PC-3 (cell line): ENCODE results near the gene SAMD10. TPM values are rescaled to one million over a fixed set of nuclear protein-coding genes. Genes with fewer than 3 reads are reported as not detected.
A peak's percentile ranks its signal among the peaks of the same experiment; 100 is the strongest.

Experiments used
- ATAC-seq: fragments of 200-7000 bp; cut with Tn5 transposase; 2 replicates; pipeline ENCODE4 v1.9.1; 2020; ENCODE audit warnings: mild to moderate bottlenecking, moderate library complexity
- BruUV-seq: library from RNA; stranded (reverse); fragments of 400-500 nt; replicated peaks from 2 replicates; lab custom pipeline; 2021; lab: Mats Ljungman, UMichigan
- CTCF ChIA-PET: fragments of 300-600 bp; sonication (Branson Sonifier 250); formaldehyde crosslinking; loops from one replicate; lab custom pipeline; 2022; ENCODE audit warnings: antibody characterized with exemption; lab: Charles Lee
- POLR2A ChIA-PET: fragments of 300-600 bp; sonication (Branson Sonifier 250); formaldehyde crosslinking; loops from one replicate; lab custom pipeline; 2022; ENCODE audit warnings: antibody characterized with exemption; ENCODE audit not compliant: unreplicated experiment; lab: Charles Lee
- DNase-seq: peaks from one replicate; pipeline ENCODE4 v3.0.0-alpha.2; 2015
- H2AFZ ChIP-seq: fragments of 300-600 bp; sonication (generic); 2 replicates; pipeline ENCODE4 v1.6.0; 2016; ENCODE audit warnings: antibody characterized with exemption, low read length
- H3F3A ChIP-seq: fragments of 300-600 bp; sonication (generic); one replicate; pipeline ENCODE4 v1.6.0; 2017; ENCODE audit warnings: antibody characterized with exemption, low read length, control low read depth, mild to moderate bottlenecking; ENCODE audit not compliant: unreplicated experiment
- H3K27ac ChIP-seq: fragments of 300-600 bp; sonication (generic); 2 replicates; pipeline ENCODE4 v1.5.1; 2016; ENCODE audit warnings: mild to moderate bottlenecking, low read length
- H3K27me3 ChIP-seq: fragments of 300-600 bp; sonication (generic); 2 replicates; pipeline ENCODE4 v1.6.1; 2016; ENCODE audit warnings: low read length, mixed read lengths
- H3K36me3 ChIP-seq: fragments of 300-600 bp; sonication (generic); 2 replicates; pipeline ENCODE4 v1.6.1; 2016; ENCODE audit warnings: low read depth, mixed run types, low read length, mixed read lengths
- H3K4me1 ChIP-seq: fragments of 300-600 bp; sonication (generic); 2 replicates; pipeline ENCODE4 v1.5.1; 2016; ENCODE audit warnings: low read length; ENCODE audit not compliant: insufficient read depth
- H3K4me2 ChIP-seq: fragments of 300-600 bp; sonication (generic); 2 replicates; pipeline ENCODE4 v1.6.0; 2016; ENCODE audit warnings: low read length
- H3K4me3 ChIP-seq: fragments of 300-600 bp; sonication (generic); 2 replicates; pipeline ENCODE4 v1.5.1; 2016; ENCODE audit warnings: mild to moderate bottlenecking, low read length, mixed read lengths
- H3K79me2 ChIP-seq: fragments of 300-600 bp; sonication (generic); 2 replicates; pipeline ENCODE4 v1.6.1; 2017; ENCODE audit warnings: low read length, mixed read lengths
- H3K9ac ChIP-seq: fragments of 300-600 bp; sonication (generic); 2 replicates; pipeline ENCODE4 v1.6.0; 2016; ENCODE audit warnings: mild to moderate bottlenecking, low read length
- H3K9me2 ChIP-seq: fragments of 300-600 bp; sonication (generic); replicated peaks from 2 replicates; pipeline ENCODE4 v1.6.1; 2016; ENCODE audit warnings: mixed run types, low read length, mixed read lengths
- H3K9me3 ChIP-seq: fragments of 300-600 bp; sonication (generic); 2 replicates; pipeline ENCODE4 v1.6.1; 2016; ENCODE audit warnings: low read length, mixed read lengths
- H4K20me1 ChIP-seq: fragments of 300-600 bp; sonication (generic); 2 replicates; pipeline ENCODE4 v1.6.1; 2016; ENCODE audit warnings: low read length, mixed read lengths
- CTCF ChIP-seq: fragments of 300-600 bp; sonication (generic); conservative IDR thresholded peaks from 2 replicates; pipeline ENCODE4 v1.5.1; 2017; ENCODE audit warnings: antibody characterized with exemption, low read depth, mild to moderate bottlenecking, low read length
- EZH2 ChIP-seq: fragments of 300-600 bp; sonication (generic); IDR thresholded peaks from one replicate; pipeline ENCODE4 v1.6.1; 2017; ENCODE audit warnings: antibody characterized with exemption, mild to moderate bottlenecking, low read length; ENCODE audit not compliant: unreplicated experiment
- EZH2phosphoT487 ChIP-seq: fragments of 300-600 bp; sonication (generic); IDR thresholded peaks from 2 replicates; pipeline ENCODE4 v1.6.1; 2018; ENCODE audit warnings: mild to moderate bottlenecking, antibody characterized with exemption, low read length, borderline replicate concordance
- intact Hi-C: fragments of 100-400 bp; cut with micrococcal nuclease; formaldehyde crosslinking; loops from 2 replicates; pipeline ENCODE4 v1.9.0; 2023
- total RNA-seq: library from RNA; depleted of rRNA; stranded (reverse); fragments of >200 nt; gene quantifications from 2 replicates; pipeline ENCODE4 v1.2.3, GENCODE V29; 2014

The SAMD10 gene
- total RNA-seq, 1 experiment from 2014 or later, result 7.4 TPM

DNA sequence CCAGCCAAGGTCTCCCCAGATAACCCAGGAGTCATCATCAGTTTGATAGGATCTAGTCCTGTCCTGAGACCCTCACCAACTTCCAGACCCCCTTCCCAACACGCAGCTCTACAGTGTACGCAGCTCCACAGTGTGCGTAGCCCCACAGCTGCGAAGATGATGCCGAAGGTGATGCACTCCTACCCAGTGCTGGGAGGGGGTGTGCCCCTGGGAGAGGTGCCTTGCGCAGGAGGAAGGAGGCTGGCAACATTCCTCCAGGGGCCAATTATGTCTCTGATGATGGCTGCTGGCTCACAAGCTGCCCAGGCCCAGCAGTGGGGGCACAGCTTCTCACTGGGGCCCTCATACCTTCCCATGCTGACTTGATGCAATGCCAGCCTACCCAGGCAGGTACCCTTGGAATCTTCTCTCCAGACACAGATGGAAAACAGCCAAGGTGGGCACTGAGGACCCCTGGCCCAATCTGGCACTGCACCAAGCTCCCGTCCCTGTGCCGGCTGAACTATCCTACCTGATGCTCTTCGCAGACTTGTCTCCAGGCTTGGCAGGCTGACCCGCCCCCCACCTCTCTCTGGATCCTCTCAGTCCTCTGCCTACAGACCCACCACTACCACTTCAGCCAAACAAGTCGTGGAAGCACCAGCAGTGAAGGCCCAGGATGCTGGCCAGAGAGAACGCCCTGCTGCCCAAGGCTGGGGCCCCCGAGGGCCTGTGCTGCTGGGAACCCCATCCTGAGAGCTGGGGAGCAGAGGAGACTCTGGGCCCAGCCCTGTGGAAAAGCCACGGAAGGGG is 11.1 kb downstream of the SAMD10 start:
- TF ChIP-seq CTCF, result no peak
- no peak for TF ChIP-seq EZH2phosphoT487
- TF ChIP-seq EZH2, result no peak
- Histone ChIP-seq H3F3A (no peaks in the 10 kb centered on the region), H3K4me3 (peak overlapping the region; percentile 84), H3K9me2 (no peaks in the 10 kb centered on the region), H3K36me3 (no peaks in the 10 kb centered on the region; the same call in 1 of the 2 replicates), H3K9ac (peak overlapping the region; percentile 88), H4K20me1 (no peaks in the 10 kb centered on the region), H3K4me2 (peak overlapping the region; percentile 97), H2AFZ (no peak overlapping the region), H3K9me3 (no peaks in the 10 kb centered on the region), H3K27ac (no peak overlapping the region), H3K27me3 (no peaks in the 10 kb centered on the region), H3K79me2 (peaks cover 15% of the 10 kb centered on the region), H3K4me1 (peaks cover 5% of the 10 kb centered on the region; the same call in 1 of the 2 replicates)
- no peak for ATAC-seq
- intact Hi-C loops, result no loop called here
- BruUV-seq, result TSS peak; percentile 32
- ChIA-PET POLR2A (no interaction called here), CTCF (no interaction called here)
- DNase-seq, result no peak

DNA sequence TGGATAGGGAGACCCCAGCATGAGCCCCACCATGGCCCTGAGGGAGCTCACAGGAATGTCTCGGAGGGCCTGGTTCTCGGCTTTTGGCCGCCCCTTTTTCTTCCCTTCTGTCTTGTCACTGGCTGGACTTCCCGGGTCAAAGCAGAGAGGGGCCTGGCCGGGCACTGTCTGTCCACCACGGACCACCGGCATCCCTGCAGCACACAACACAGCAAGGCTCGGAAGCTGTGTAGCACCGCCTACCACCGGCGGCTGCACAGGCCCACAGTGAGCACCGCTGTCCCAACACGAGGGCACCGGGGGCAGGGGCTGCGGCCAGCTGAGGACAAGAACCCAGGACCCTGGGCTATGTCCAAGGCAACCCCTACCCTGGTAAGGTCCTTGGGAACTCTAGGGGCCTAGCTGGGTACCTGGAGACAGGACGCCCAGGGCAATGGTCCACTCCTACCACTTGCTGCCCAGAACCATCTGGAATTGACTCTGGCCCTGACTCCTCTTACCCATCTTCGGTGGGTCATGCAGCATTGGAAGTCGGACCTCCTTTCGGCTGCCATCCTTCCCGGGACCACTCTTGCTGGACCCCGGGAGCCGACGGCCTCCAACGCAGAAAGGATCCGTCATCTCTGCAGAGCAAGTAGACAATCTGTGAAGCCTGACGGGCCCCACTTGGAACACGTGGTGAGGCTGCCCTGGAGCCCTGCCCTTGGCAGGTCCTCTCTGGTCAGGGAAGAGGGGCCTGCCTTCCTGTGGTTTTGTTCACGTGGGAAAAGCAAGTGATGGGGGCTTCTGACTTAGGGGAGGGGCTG is 11.9 kb downstream of the SAMD10 start:
- Histone ChIP-seq H3K9me2 (no peaks in the 10 kb centered on the region), H2AFZ (no peak overlapping the region), H3K4me1 (peaks cover 5% of the 10 kb centered on the region; the same call in 1 of the 2 replicates), H3K79me2 (peaks cover 15% of the 10 kb centered on the region), H3K9ac (no peak overlapping the region), H4K20me1 (no peaks in the 10 kb centered on the region), H3K36me3 (no peaks in the 10 kb centered on the region; the same call in 1 of the 2 replicates), H3F3A (no peaks in the 10 kb centered on the region), H3K4me3 (no peak overlapping the region), H3K4me2 (no peak overlapping the region), H3K27ac (no peak overlapping the region), H3K9me3 (no peaks in the 10 kb centered on the region), H3K27me3 (no peaks in the 10 kb centered on the region)
- intact Hi-C loops, result no loop called here
- TF ChIP-seq CTCF, result no peak
- no peak for TF ChIP-seq EZH2phosphoT487
- no peak for TF ChIP-seq EZH2
- ChIA-PET CTCF (no interaction called here), POLR2A (no interaction called here)
- ATAC-seq (no peak), DNase-seq (no peak)
- BruUV-seq, result no TSS peak

- no TSS peak for BruUV-seq
- TF ChIP-seq EZH2 (no peak), CTCF (no peak)
- Histone ChIP-seq H3K36me3 (no peaks in the 10 kb centered on the region; the same call in 1 of the 2 replicates), H3K4me1 (peaks cover 5% of the 10 kb centered on the region; the same call in 1 of the 2 replicates), H3K4me2 (no peak overlapping the region), H3K9me2 (no peaks in the 10 kb centered on the region), H3K4me3 (no peak overlapping the region), H4K20me1 (no peaks in the 10 kb centered on the region), H3K27me3 (no peaks in the 10 kb centered on the region), H3K9ac (no peak overlapping the region), H3K9me3 (no peaks in the 10 kb centered on the region), H3F3A (no peaks in the 10 kb centered on the region), H2AFZ (no peak overlapping the region), H3K27ac (no peak overlapping the region), H3K79me2 (peaks cover 15% of the 10 kb centered on the region)
- no peak for DNase-seq
- CTCF ChIA-PET, result no interaction called here
- intact Hi-C loops, result no loop called here
- ATAC-seq, result no peak
- POLR2A ChIA-PET, result no interaction called here
These were observed 12.5 kb downstream of the SAMD10 start for GRCh38 chr20:63966944-63967322.
